ENCODE results near the gene ITIH1.

The ITIH1 gene

GRCh38 chr3:52830535-52831258 lies 53.3 kb downstream of the ITIH1 start, which contains the start of gene ITIH4:
Gene ITIH4, minus strand, starts transcription at chr3:52830672. Its CDS starts 30 bp downstream, at chr3:52830642.
- no peaks in the 10 kb centered on the region for H3K9me3 ChIP-seq (ENCODE audit: control insufficient read depth, insufficient read depth, low read length)
- DNase-seq (ENCODE audit: low read depth, low spot score): no peak
- H3K36me3 ChIP-seq (ENCODE audit: control insufficient read depth, insufficient read depth, low read length): no peaks in the 10 kb centered on the region
- no CpG with 5 or more reads among the region's 16 CpGs for WGBS (ENCODE audit: insufficient coverage, insufficient read length)
- H3K4me3 ChIP-seq (ENCODE audit: low read length): no peak within 1 kb of the TSS
- no peak within 1 kb of the TSS for H3K27ac ChIP-seq (ENCODE audit: low read length)
- H3K27me3 ChIP-seq (ENCODE audit: control insufficient read depth, insufficient read depth, low read length): no peaks in the 10 kb centered on the region
- no peaks in the 10 kb centered on the region for H3K4me1 ChIP-seq (ENCODE audit: control insufficient read depth, insufficient read depth, low read length)

GRCh38 chr3:52831500-52832301 lies 54.3 kb downstream of the ITIH1 start:
- no peaks in the 10 kb centered on the region for H3K36me3 ChIP-seq (ENCODE audit: control insufficient read depth, insufficient read depth, low read length)

GRCh38 chr3:52833202-52833601 lies 55.8 kb downstream of the ITIH1 start:
- no CpG with 5 or more reads among the region's 14 CpGs for WGBS (ENCODE audit: insufficient coverage, insufficient read length)
- no peaks in the 10 kb centered on the region for H3K27me3 ChIP-seq (ENCODE audit: control insufficient read depth, insufficient read depth, low read length)
- H3K27ac ChIP-seq (ENCODE audit: low read length): no peak overlapping the region
- H3K36me3 ChIP-seq (ENCODE audit: control insufficient read depth, insufficient read depth, low read length): no peaks in the 10 kb centered on the region
- DNase-seq (ENCODE audit: low read depth, low spot score): no peak
- H3K4me1 ChIP-seq (ENCODE audit: control insufficient read depth, insufficient read depth, low read length): no peaks in the 10 kb centered on the region
- H3K4me3 ChIP-seq (ENCODE audit: low read length): no peak overlapping the region
- no peaks in the 10 kb centered on the region for H3K9me3 ChIP-seq (ENCODE audit: control insufficient read depth, insufficient read depth, low read length)

More at GRCh38 chr3:52831500-52832301, 54.3 kb downstream of the ITIH1 start:
- no peak for DNase-seq (ENCODE audit: low read depth, low spot score)
- H3K4me3 ChIP-seq (ENCODE audit: low read length): no peak overlapping the region
- no CpG with 5 or more reads among the region's 21 CpGs for WGBS (ENCODE audit: insufficient coverage, insufficient read length)
- no peaks in the 10 kb centered on the region for H3K27me3 ChIP-seq (ENCODE audit: control insufficient read depth, insufficient read depth, low read length)
- H3K9me3 ChIP-seq (ENCODE audit: control insufficient read depth, insufficient read depth, low read length): no peaks in the 10 kb centered on the region
- no peak overlapping the region for H3K27ac ChIP-seq (ENCODE audit: low read length)
- no peaks in the 10 kb centered on the region for H3K4me1 ChIP-seq (ENCODE audit: control insufficient read depth, insufficient read depth, low read length)

GRCh38 chr3:52834871-52835501 lies 57.6 kb downstream of the ITIH1 start, which contains the start of gene MUSTN1:
Gene MUSTN1, minus strand, starts transcription at chr3:52835019. Its CDS starts 71 bp downstream, at chr3:52834948.
- H3K36me3 ChIP-seq (ENCODE audit: control insufficient read depth, insufficient read depth, low read length): no peaks in the 10 kb centered on the region
- no peaks in the 10 kb centered on the region for H3K9me3 ChIP-seq (ENCODE audit: control insufficient read depth, insufficient read depth, low read length)
- no peak for DNase-seq (ENCODE audit: low read depth, low spot score)
- WGBS (ENCODE audit: insufficient coverage, insufficient read length): no CpG with 5 or more reads among the region's 11 CpGs
- H3K4me3 ChIP-seq (ENCODE audit: low read length): no peak within 1 kb of the TSS
- no peaks in the 10 kb centered on the region for H3K4me1 ChIP-seq (ENCODE audit: control insufficient read depth, insufficient read depth, low read length)
- H3K27me3 ChIP-seq (ENCODE audit: control insufficient read depth, insufficient read depth, low read length): no peaks in the 10 kb centered on the region
- no peak within 1 kb of the TSS for H3K27ac ChIP-seq (ENCODE audit: low read length)

GRCh38 chr3:52835766-52836470 lies 58.5 kb downstream of the ITIH1 start:
- H3K27me3 ChIP-seq (ENCODE audit: control insufficient read depth, insufficient read depth, low read length): no peaks in the 10 kb centered on the region
- no peak overlapping the region for H3K4me3 ChIP-seq (ENCODE audit: low read length)
- DNase-seq (ENCODE audit: low read depth, low spot score): no peak
- H3K27ac ChIP-seq (ENCODE audit: low read length): no peak overlapping the region
- no CpG with 5 or more reads among the region's 8 CpGs for WGBS (ENCODE audit: insufficient coverage, insufficient read length)
- no peaks in the 10 kb centered on the region for H3K36me3 ChIP-seq (ENCODE audit: control insufficient read depth, insufficient read depth, low read length)
- H3K9me3 ChIP-seq (ENCODE audit: control insufficient read depth, insufficient read depth, low read length): no peaks in the 10 kb centered on the region
- H3K4me1 ChIP-seq (ENCODE audit: control insufficient read depth, insufficient read depth, low read length): no peaks in the 10 kb centered on the region

DNA sequence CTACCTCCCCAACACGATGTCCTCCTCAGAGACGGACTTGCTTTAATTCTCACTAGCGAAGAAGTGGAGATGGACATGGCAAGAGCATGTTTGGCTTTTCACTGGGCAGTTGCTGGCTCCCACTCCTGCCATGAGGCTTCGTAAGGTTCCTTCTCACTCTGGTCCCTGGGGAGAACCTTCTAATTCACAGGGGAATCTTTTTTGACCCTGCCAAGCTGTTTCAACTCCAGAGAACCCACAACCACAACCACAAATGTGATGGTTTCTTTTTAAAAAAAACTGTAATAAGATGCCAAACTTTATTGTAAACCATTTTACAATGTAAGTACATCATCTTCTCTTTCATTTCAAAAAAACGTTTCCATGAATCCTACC lies 59.1 kb downstream of the ITIH1 start:
- 100% methylated on average over 1 of the region's 5 CpGs for WGBS (ENCODE audit: insufficient coverage, insufficient read length)
- Histone ChIP-seq H3K27ac (ENCODE audit: low read length) (no peak overlapping the region), H3K27me3 (ENCODE audit: control insufficient read depth, insufficient read depth, low read length) (no peaks in the 10 kb centered on the region), H3K36me3 (ENCODE audit: control insufficient read depth, insufficient read depth, low read length) (no peaks in the 10 kb centered on the region), H3K4me1 (ENCODE audit: control insufficient read depth, insufficient read depth, low read length) (no peaks in the 10 kb centered on the region), H3K4me3 (ENCODE audit: low read length) (no peak overlapping the region), H3K9me3 (ENCODE audit: control insufficient read depth, insufficient read depth, low read length) (no peaks in the 10 kb centered on the region)
- no peak for DNase-seq (ENCODE audit: low read depth, low spot score)

DNA sequence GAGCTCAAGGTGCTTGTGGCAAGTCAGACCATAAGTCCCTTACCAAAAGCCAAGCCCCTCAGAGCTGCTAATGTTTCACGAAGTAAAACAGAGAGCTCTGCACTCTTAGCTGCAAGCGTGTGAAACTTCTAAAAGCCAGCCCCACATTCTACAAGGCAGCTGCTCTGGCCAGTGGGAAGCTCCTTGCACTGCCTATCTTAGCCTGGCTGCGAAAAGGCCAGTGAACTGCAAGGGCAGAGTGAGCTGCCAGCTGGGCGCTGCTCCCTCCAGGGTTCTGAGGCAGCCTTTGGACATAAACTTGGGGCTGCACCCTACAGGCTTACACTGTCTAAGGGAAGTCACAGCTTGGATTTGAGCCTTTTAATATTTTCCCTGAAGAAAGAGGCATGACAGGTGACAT lies 59.6 kb downstream of the ITIH1 start:
- no peak overlapping the region for H3K4me3 ChIP-seq (ENCODE audit: low read length)
- H3K4me1 ChIP-seq (ENCODE audit: control insufficient read depth, insufficient read depth, low read length): no peaks in the 10 kb centered on the region
- no peak for DNase-seq (ENCODE audit: low read depth, low spot score)
- no peaks in the 10 kb centered on the region for H3K27me3 ChIP-seq (ENCODE audit: control insufficient read depth, insufficient read depth, low read length)
- WGBS (ENCODE audit: insufficient coverage, insufficient read length): no CpG with 5 or more reads among the region's 4 CpGs
- H3K9me3 ChIP-seq (ENCODE audit: control insufficient read depth, insufficient read depth, low read length): no peaks in the 10 kb centered on the region
- no peaks in the 10 kb centered on the region; the same call in 1 of the 2 replicates for H3K36me3 ChIP-seq (ENCODE audit: control insufficient read depth, insufficient read depth, low read length)
- H3K27ac ChIP-seq (ENCODE audit: low read length): no peak overlapping the region

GRCh38 chr3:52838561-52839267 lies 61.3 kb downstream of the ITIH1 start:
- no peaks in the 10 kb centered on the region for H3K27me3 ChIP-seq (ENCODE audit: control insufficient read depth, insufficient read depth, low read length)
- no peak overlapping the region for H3K27ac ChIP-seq (ENCODE audit: low read length)
- H3K36me3 ChIP-seq (ENCODE audit: control insufficient read depth, insufficient read depth, low read length): no peaks in the 10 kb centered on the region; the same call in 1 of the 2 replicates
- H3K9me3 ChIP-seq (ENCODE audit: control insufficient read depth, insufficient read depth, low read length): no peaks in the 10 kb centered on the region
- no CpG with 5 or more reads among the region's 8 CpGs for WGBS (ENCODE audit: insufficient coverage, insufficient read length)
- no peaks in the 10 kb centered on the region for H3K4me1 ChIP-seq (ENCODE audit: control insufficient read depth, insufficient read depth, low read length)
- H3K4me3 ChIP-seq (ENCODE audit: low read length): no peak overlapping the region
- no peak for DNase-seq (ENCODE audit: low read depth, low spot score)

DNA sequence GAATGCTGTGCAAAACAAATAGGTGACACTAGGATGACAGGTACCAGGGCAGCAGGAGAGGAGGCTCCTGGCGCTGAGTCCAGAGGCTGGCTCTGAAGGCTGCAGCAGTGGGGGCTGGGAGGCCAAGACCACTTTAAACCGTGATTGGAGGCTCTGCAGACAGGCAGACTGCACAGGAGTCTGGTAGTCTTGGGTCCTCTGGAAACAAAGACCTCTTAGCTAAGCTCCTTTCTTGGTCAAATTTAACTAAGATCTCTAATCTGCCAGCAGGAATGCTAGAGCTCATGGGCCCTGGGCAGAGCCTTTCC lies 61.8 kb downstream of the ITIH1 start:
- Histone ChIP-seq H3K36me3 (ENCODE audit: control insufficient read depth, insufficient read depth, low read length) (no peaks in the 10 kb centered on the region; the same call in 1 of the 2 replicates), H3K27me3 (ENCODE audit: control insufficient read depth, insufficient read depth, low read length) (no peaks in the 10 kb centered on the region), H3K27ac (ENCODE audit: low read length) (no peak overlapping the region), H3K9me3 (ENCODE audit: control insufficient read depth, insufficient read depth, low read length) (no peaks in the 10 kb centered on the region), H3K4me3 (ENCODE audit: low read length) (no peak overlapping the region), H3K4me1 (ENCODE audit: control insufficient read depth, insufficient read depth, low read length) (no peaks in the 10 kb centered on the region)
- DNase-seq (ENCODE audit: low read depth, low spot score): no peak
- WGBS (ENCODE audit: insufficient coverage, insufficient read length): no CpG with 5 or more reads among the region's 2 CpGs

Measured in iPS DF 6.9 (cell line).